Measurements from ENCODE around the gene CFAP107. TPM values are rescaled to one million over a fixed set of nuclear protein-coding genes. Genes with fewer than 3 reads are reported as not detected.

CFAP107 gene
- total and polyA plus RNA-seq, 12 donors, result not detected

GRCh38 chr1:12798911-12799310, 52.9 kb downstream of the CFAP107 start:
- WGBS, 2 donors, result 51 to 55% methylated on average over 4 of the region's 4 CpGs
- H3K4me1 ChIP-seq, result no peaks in the 10 kb centered on the region
- peaks cover 0 to 8% (median 0%) of the 10 kb centered on the region in 11 donors for H3K9me3 ChIP-seq
- H3K27me3 ChIP-seq, result peaks cover 0 to 13% (median 0%) of the 10 kb centered on the region in 7 donors
- DNase-seq, result no peak
- H3K4me3 ChIP-seq, result no peak overlapping the region
- H3K27ac ChIP-seq, result no peak overlapping the region
- no peak for TF ChIP-seq CTCF (IDR thresholded peaks at IDR 0.05)
- no peaks in the 10 kb centered on the region for H3K36me3 ChIP-seq
- no peak for ATAC-seq
- intact Hi-C loops (cut with DNase I), result no loop called here

GRCh38 chr1:12799730-12800129, 53.7 kb downstream of the CFAP107 start:
- Histone ChIP-seq H3K4me3 (no peak overlapping the region), H3K4me1 (no peaks in the 10 kb centered on the region), H3K9me3 (peaks cover 0 to 11% (median 0%) of the 10 kb centered on the region in 11 donors), H3K27me3 (peaks cover 0 to 13% (median 0%) of the 10 kb centered on the region in 7 donors), H3K27ac (no peak overlapping the region), H3K36me3 (no peaks in the 10 kb centered on the region)
- intact Hi-C loops (cut with DNase I), result no loop called here
- TF ChIP-seq CTCF (IDR thresholded peaks at IDR 0.05), result no peak
- WGBS, 2 donors, result 63 to 64% methylated on average over 2 of the region's 2 CpGs
- no peak for DNase-seq
- ATAC-seq, result no peak

GRCh38 chr1:12809933-12810332, 63.9 kb downstream of the CFAP107 start:
- Histone ChIP-seq H3K27ac (no peak overlapping the region), H3K9me3 (peaks cover 0 to 12% (median 0%) of the 10 kb centered on the region in 11 donors), H3K4me1 (no peaks in the 10 kb centered on the region), H3K36me3 (no peaks in the 10 kb centered on the region), H3K27me3 (peaks cover 0 to 18% (median 3%) of the 10 kb centered on the region in 7 donors), H3K4me3 (no peak overlapping the region)
- 71 to 73% methylated on average over 1 of the region's 1 CpG for WGBS, 2 donors
- no peak for TF ChIP-seq CTCF (IDR thresholded peaks at IDR 0.05)
- ATAC-seq, result no peak
- intact Hi-C loops (cut with DNase I), result no loop called here
- DNase-seq, result no peak

- no peaks in the 10 kb centered on the region for H3K4me1 ChIP-seq
- intact Hi-C loops (cut with DNase I), result no loop called here
- no peak overlapping the region for H3K4me3 ChIP-seq
- 71 to 73% methylated on average over 5 of the region's 5 CpGs for WGBS, 2 donors
- ATAC-seq (no peak), DNase-seq (no peak)
- no peak for TF ChIP-seq CTCF (IDR thresholded peaks at IDR 0.05)
- no peaks in the 10 kb centered on the region for H3K36me3 ChIP-seq
- H3K27me3 ChIP-seq, result peaks cover 0 to 18% (median 3%) of the 10 kb centered on the region in 7 donors
- peaks cover 0 to 5% (median 0%) of the 10 kb centered on the region in 11 donors for H3K9me3 ChIP-seq
- no peak overlapping the region for H3K27ac ChIP-seq
Measured at GRCh38 chr1:12810691-12811408, 64.8 kb downstream of the CFAP107 start.
